GM12873 (cell line): ENCODE data around the gene AUTS2.

Experiments
- CTCF ChIP-seq: IDR thresholded peaks from 2 replicates; pipeline ENCODE4 v1.5.1; 2012; ENCODE audit warnings: low read depth, mild to moderate bottlenecking, moderate library complexity, low read length, control low read depth; ENCODE audit not compliant: insufficient read depth; ENCODE audit errors: missing control alignments

Gene AUTS2

DNA sequence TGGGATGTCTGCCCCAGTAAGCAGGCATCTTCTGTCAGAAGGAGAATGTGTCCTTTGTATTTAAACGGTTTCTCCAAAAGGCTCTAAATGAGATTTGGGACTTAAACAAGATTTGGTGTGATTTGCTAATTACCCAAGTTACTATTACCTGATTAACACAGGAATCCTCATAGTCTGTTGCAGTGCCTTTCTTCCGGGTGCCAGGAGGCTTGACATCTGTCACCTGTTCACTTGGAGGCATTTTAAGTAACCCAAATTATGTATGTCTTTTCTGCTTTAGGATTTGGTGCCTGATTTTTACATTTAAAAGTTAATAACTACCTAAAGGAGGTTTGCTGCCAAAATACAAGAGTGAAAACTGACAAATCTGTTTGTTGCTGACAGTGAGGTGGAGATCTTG lies 945.7 kb downstream of the AUTS2 start:
- TF ChIP-seq CTCF = no peak

DNA sequence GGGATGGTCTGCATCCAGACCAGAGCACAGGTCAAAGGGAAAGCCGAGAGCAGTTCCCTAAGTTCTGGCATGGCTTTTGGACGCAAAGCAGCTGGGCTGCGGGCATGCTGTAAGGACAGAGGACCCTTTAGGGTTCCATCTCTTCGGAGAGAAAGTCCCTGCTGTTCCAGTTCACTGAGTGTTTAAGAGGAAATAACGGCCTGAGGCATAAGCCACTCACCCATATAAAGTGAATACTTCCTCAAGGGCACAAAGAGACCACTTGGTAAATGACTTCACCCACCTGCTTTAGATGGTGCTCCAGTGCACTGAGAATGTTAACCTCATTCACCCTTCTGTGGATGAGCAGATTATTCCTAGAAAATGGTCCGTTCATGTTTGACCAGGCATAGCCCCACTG lies 946.9 kb downstream of the AUTS2 start:
- no peak for TF ChIP-seq CTCF

DNA sequence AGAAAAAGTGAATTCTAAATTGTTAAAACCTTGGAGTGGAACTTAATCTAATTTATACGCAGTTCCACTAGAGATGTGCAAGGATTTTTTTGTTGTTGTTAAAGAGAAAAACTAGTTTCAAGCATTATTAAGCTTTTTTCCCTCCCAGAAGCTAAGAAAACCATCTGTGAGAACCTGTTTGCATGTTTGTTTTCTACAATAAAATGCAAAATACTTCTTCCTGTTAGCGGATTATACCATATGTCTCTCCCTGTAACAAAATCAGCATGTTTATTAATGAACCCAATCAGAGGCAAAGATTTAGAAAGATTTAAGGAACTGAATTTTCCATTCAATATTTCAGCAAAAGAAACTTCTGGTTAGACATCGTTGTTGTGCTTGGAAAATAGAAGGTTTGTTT lies 953.9 kb downstream of the AUTS2 start:
- TF ChIP-seq CTCF = no peak

GRCh38 chr7:70553364-70553763 lies 955.1 kb downstream of the AUTS2 start:
- TF ChIP-seq CTCF = no peak

DNA sequence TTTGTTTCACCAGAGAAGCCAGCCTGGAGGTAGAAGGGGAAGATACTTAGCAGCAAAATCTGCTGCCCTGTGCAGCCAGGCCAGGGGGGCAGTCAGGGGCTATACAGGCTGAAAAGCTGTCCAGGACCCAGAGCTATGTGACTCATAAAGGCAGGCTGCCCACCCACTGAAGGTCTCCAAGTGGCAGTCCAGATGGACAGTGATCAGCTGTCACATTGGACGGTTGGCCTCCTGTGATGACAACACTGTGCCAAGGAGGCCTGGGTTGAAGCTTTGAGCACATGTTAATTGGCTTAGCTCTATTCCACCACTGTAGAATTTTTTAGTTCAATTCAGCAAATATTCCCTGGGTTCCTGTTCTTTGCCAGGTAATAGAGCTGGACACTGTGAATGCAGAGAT lies 956.4 kb downstream of the AUTS2 start:
- no peak for TF ChIP-seq CTCF

GRCh38 chr7:70556761-70557160 lies 958.5 kb downstream of the AUTS2 start:
- no peak for TF ChIP-seq CTCF

- no peak for TF ChIP-seq CTCF
Observed at GRCh38 chr7:70557338-70557737, 959.1 kb downstream of the AUTS2 start.

- TF ChIP-seq CTCF = no peak
Observed at GRCh38 chr7:70559815-70560214, 961.5 kb downstream of the AUTS2 start.
